NT2/D1 (cell line): ENCODE data around the gene ACVR1B.

Source experiments
- SUZ12 ChIP-seq: IDR thresholded peaks from 2 replicates; pipeline ENCODE4 v1.6.1; 2011; ENCODE audit not compliant: insufficient read length, insufficient read depth; ENCODE audit errors: extremely low read depth
- YY1 ChIP-seq: IDR thresholded peaks from 2 replicates; pipeline ENCODE4 v1.6.1; 2011; ENCODE audit not compliant: insufficient read length, insufficient read depth
- ZNF274 ChIP-seq: IDR thresholded peaks from 2 replicates; pipeline ENCODE4 v1.6.1; 2011; ENCODE audit warnings: mild to moderate bottlenecking, low read depth, low read length

DNA sequence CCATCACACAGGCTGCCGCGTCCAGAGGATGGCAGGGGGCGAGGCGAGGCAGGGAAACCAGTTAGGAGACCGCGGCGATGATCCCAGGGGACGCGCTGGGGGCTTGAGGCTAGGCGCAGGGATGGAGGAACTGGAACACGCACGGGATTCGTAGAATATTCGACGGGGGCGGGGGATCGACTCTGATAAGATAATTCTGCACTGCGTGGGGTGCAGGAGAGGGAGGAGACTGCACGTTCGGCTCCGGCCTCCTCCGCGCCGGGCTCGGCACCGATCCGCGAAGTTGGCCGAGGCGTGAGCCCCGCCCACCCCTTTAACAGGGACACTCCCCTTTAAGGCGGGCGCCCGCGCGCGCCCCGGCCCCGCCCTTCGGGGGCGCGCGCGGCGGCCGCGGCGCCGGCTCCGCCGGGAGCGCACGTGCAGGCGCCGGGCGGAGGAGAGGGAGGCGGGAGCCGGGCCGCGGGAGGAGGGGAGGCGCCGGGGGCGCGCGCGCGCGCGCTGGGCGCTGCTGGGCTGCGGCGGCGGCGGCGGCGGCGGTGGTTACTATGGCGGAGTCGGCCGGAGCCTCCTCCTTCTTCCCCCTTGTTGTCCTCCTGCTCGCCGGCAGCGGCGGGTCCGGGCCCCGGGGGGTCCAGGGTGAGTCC lies at the start of gene ACVR1B:
- TF ChIP-seq YY1 = no peak
- no peak for TF ChIP-seq ZNF274
- TF ChIP-seq SUZ12 = no peak
